Effector CD4-positive, alpha-beta T cell (primary cell): ENCODE results near the gene ALPK3.

Source experiments
- DNase-seq: peaks from one replicate; pipeline ENCODE4 v3.0.0-alpha.2; 2020
- total RNA-seq: gene quantifications from one replicate; lab custom pipeline; 2026; lab: John Stamatoyannopoulos, UW

The ALPK3 gene
- total RNA-seq = 0.56 reads per million

DNA sequence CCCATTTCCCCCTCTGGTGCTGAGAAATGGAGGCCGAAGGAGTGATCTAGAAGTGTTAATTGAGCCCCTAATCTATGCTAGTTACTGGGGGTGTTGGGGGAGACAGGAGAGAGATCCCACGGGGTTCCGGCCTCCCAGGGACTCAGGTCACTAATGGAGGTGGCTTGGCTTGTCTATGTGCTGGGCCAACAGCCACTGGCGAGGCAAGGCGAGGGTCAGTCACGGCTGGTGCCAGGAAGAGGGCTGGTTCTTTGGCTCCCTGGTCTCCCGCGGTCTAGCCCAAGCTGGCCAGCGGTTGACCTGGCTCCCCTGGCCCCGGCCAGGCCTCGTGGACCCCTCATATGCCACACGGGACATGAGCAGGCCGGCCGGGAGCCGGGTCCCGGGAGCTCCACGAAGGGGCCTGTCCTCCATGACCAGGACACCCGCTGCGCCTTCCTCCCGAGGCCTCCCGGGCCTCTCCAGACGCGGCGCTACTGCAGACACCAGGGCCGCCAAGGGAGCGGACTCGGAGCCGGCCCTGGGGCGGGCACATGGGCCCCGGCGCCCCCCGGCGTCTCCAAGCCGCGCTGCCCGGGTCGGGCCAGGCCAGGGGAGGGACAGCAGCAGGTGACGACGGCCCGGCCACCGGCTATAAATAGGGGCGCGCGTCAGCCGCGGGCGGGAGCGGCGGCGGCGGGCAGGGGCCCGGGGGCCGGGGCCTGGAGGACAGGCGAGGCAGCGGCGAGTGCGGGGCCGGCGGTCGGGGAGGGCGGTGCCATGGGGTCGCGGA, at the start of gene ALPK3:
TSS of gene ALPK3 (plus strand) at position 663 of the 772 bp plus-strand sequence. CDS start at position 760, 97 bp downstream.
- no peak for DNase-seq

GRCh38 chr15:84772031-84772430, 45.1 kb upstream of the ALPK3 start:
- DNase-seq = no peak

DNA sequence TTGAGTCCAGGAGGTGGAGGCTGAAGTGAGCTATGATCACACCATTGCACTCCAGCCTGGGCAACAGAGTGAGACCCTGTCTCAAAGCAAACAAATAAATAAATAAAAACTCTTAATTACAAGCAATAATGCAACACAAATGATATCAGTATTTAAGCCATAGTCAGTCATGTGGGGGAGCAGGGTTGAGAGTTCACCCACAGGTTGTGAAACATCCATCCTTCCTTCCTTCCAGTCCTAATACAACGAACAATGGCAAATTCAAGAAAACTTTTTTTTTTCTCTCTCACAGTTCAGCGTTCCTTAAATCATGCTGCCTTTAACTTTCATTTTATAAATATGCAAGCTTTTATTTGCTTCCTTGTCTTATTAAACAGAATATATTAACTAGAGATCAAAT, 44.7 kb upstream of the ALPK3 start:
- no peak for DNase-seq

GRCh38 chr15:84773716-84774115, 43.4 kb upstream of the ALPK3 start:
- no peak for DNase-seq

DNA sequence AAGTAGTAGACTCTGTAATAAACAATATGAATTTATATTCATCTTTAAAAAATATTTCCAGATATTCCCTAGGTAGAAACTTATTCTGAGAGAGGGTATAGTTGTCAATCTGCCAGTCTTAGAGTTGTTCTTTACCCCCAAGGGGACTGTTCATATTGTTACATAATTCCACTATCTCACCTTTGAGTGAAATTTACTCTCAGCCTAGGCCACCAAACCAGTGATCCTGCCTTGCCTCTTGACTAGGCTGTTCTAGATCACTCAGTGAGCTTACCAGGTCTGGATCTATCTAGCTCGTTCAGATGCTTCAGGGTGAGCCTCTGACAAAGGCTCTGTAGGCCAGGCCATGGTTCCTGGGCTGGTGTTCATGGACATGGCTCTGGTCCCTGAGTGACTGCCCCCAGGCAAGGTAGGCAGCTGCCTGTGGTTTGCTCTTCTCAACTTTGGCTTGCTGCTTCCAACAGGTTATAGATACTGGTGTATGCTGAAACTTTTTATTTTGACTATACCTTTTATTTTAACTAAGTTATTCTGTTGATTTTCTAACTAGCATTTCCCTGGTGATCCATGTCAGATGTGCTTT, 41.2 kb upstream of the ALPK3 start:
- no peak for DNase-seq

- no peak for DNase-seq
Observed at GRCh38 chr15:84778194-84778593, 39.0 kb upstream of the ALPK3 start.

- no peak for DNase-seq
Observed at GRCh38 chr15:84780492-84780891, 36.7 kb upstream of the ALPK3 start.

GRCh38 chr15:84781495-84781894, 35.7 kb upstream of the ALPK3 start:
- DNase-seq = no peak

- no peak for DNase-seq
Observed at GRCh38 chr15:84782346-84782745, 34.8 kb upstream of the ALPK3 start.

GRCh38 chr15:84783493-84784251, 33.5 kb upstream of the ALPK3 start:
- no peak for DNase-seq

DNA sequence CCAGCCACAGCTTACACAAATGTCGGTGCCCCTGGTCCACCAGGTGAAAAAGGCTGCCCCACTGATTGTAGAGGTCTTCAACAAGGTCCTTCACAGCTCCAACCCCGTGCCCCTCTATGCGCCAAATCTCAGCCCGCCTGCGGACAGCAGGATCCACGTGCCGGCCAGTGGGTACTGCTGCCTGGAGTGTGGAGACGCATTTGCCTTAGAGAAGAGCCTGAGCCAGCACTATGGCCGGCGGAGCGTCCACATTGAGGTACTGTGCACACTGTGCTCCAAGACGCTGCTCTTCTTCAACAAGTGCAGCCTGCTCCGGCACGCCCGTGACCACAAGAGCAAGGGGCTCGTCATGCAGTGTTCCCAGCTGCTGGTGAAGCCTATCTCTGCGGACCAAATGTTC, 32.9 kb upstream of the ALPK3 start:
- DNase-seq = no peak

DNA sequence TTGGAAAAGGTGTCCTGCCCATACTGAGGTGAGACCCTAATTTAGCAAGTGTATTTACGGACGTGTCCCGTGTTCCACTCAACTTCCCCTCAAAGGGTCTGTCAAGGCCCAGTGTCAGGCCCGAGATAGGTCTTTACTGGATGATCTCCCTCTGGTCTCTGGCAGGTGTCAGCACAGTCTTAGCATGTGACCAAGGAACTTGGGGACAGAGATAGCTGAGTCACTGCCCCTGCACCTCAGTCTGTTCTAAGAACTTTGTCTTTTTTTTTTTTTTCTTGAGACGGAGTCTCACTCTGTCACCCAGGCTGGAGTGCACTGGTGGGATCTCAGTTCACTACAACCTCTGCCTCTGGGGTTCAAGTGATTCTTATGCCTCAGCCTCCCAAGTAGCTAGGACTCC, 32.1 kb upstream of the ALPK3 start:
- no peak for DNase-seq

GRCh38 chr15:84788500-84788899, 28.7 kb upstream of the ALPK3 start:
- no peak for DNase-seq

DNA sequence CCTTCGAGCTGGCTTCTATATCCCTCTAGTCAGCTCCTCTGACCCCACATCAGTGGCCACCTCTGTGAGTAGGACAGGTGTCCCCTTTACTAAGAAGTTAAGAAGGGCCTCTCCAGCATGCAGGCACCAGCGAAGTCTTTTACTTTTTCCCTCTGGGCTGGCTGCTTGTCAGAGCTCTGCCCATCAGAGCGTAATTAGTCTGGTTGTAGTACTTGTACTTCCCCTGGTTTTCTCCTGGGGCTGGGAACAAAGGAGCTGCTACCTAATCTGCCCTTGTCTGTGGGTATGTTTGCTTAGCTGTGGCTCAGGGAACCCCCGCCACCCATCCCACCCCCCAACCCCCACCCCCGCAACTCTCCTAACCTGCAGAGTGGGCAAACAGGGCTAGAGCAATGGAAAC, 27.4 kb upstream of the ALPK3 start:
- DNase-seq = no peak

- no peak for DNase-seq
Observed at GRCh38 chr15:84790676-84791075, 26.5 kb upstream of the ALPK3 start.

- no peak for DNase-seq
Observed at GRCh38 chr15:84791763-84792162, 25.4 kb upstream of the ALPK3 start.

- no peak for DNase-seq
Observed at GRCh38 chr15:84793431-84794161, 23.6 kb upstream of the ALPK3 start.

DNA sequence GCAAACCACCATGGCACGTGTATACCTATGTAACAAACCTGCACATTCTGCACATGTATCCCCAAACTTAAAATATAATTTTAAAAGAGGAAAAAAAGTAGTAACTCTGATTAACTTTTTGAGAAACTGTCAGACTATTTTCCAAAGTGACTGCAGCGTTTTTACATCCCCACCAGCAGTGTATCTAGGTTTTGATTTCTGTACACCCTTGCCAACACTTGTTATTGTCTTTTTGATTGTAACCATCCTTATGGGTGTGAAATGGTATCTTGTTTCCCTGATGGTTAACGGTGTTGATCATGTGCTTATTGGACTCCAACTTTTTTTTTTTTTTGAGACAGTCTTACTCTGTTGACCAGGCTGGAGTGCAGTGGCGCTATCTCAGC, 23.0 kb upstream of the ALPK3 start:
- DNase-seq = no peak

DNA sequence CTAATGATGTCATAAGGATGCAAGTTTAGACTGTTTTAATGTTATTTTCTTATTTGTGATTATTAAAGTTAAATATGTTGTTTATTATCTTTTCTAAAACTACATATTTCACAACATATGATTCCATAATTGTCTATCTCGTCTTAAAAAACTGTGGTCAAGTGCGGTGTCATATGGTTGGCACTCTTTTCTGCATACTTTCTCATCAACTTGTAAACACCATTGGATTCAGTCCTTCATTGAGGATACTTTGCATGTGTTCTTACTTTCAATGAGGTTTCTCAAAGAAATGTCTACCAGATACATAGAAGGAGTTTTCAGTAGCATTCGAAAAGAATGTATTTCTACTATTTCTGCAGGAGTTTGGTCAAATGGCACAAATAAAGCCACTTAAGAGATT, 22.0 kb upstream of the ALPK3 start:
- no peak for DNase-seq

GRCh38 chr15:84797212-84797611, 19.9 kb upstream of the ALPK3 start:
- DNase-seq = no peak

DNA sequence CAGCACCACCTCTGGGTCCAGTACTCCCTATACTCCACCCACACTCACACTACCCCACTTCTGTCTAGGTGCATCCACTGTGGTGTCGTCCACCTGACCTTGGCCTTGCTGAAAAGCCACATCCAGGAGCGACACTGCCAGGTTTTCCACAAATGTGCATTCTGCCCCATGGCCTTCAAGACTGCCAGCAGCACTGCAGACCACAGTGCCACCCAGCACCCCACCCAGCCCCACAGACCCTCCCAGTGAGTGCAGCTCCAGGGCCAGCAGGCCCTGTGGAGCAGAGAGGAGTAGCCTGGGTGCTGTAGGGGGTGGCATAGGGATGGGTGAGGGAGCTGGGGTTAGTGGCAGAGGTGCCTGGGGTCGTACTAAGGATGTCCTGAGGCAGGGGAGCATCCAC, 19.4 kb upstream of the ALPK3 start:
- no peak for DNase-seq

- no peak for DNase-seq
Observed at GRCh38 chr15:84798436-84798946, 18.7 kb upstream of the ALPK3 start.
